Raji (cell line): ENCODE data around the gene OSBPL6.

Source experiments
- POLR2A ChIP-seq: IDR thresholded peaks from 2 replicates; pipeline ENCODE4 v1.6.1; 2011; ENCODE audit warnings: low read depth, low read length, control low read depth; ENCODE audit not compliant: insufficient read depth

OSBPL6 gene

DNA sequence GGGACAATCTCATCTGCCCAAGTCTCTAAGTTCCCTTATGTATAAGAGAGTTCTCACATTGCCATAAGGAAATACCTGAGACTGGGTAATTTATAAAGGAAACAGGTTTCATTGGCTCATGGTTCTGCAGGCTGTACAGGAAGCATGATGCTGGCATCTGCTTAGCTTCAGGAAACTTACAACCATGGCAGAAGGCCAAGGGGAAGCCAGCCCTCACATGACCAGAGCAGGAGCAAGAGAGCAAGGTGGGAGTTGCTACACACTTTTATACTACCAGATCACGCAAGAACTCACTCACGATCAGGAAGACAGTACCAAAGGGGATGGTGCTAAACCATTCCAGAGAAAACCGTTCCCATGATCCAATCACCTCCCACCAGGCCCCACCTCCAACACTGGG is 182.7 kb downstream of the OSBPL6 start:
- no peak for TF ChIP-seq POLR2A

DNA sequence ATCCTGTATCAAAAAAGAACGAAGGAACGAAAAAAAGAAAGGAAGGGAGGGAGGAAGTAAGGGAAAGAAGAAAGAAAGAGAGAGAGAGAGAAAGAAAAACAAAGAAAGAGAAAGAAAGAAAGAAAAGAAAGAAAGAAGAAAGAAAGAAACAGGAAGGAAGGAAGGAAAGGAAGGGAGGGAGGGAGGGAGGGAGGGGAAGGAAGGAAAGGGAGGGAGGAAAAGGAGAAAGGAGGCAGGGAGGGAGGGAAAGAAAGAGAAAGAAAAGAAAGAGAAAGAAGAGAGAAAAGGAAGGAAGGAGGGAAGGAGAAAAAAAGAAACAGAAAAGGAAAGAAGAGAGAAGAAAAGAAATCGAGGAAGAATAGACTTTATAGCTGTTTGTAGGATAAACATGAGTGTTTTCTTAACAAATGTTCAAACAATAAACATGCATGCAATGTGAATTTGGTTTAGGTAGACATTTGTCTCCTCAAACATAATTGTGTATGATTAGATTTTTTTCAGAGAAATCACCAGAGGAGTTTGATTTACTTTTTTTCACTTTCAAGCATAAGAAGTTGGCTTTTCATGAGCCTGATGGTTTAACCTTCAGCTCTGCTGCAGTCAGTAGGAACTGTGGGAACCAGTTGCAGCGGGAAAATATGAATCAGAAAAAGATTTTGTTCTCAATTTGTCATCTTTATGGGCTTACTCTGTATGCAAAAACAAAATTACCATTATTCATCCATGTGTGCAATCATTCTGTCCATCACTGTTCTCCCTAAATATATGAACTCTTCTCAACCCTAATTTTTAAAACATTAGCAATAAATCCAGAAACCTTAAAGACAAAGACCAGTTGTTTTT is 185.1 kb downstream of the OSBPL6 start:
- no peak for TF ChIP-seq POLR2A

DNA sequence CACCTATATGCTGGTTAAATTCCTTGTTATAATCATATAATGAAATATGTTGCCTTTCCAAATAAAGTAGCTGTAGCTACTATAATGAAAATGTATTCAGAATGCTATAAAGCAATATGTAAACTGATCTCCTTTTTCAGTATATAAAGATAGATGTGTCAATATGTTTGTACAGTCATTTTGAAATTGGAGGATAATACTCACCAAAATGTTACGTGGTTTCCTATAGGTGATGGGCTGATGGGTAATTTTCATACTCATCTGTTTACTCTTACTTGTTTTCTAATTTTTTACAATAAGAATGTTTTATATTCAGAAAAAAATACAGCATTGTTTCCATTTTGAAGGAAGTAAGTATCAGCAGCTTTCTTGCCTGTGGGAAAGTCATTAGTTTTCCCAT is 186.5 kb downstream of the OSBPL6 start:
- TF ChIP-seq POLR2A: no peak

DNA sequence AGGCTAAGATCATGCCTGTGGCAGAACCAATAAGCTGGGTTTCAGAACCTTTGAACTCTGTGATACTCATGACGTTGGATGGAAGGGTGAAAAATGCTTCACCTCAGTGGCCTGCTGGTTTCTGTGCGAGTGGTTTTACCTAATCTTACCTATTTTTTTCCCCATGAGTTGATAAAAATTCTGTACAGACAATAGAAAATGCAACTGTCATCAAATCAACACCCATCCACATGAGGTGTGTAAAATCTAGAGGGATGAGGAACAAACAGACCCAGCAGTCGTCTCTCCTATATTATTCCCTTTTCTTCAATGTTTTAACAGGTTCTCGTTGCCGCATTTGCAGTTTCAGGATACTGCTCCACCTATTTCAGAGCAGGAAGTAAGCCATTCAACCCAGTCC is 189.4 kb downstream of the OSBPL6 start:
- TF ChIP-seq POLR2A: no peak

- TF ChIP-seq POLR2A: no peak
Measured at GRCh38 chr2:178385595-178386148, 191.4 kb downstream of the OSBPL6 start.

GRCh38 chr2:178386986-178387597 is 192.8 kb downstream of the OSBPL6 start:
- no peak for TF ChIP-seq POLR2A

DNA sequence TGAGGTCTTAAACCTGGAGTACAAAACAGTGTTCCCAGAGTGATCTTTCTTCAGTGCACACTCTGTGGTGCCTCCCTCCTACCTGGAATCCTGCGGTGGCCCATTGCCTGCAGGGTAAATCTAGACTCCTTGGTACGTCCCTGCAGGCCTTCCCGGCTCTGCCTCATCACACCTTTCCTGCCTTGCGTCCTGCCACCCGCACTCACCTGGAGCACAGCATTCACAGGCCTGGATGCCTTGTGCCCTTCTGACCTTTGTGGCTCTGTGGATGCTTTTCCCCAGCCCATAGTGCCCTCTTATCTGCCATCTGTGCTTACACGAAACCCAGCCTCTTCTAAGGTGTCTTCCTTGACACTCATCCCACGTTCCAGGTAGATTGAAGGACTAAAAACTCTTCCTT is 194.0 kb downstream of the OSBPL6 start:
- no peak for TF ChIP-seq POLR2A

DNA sequence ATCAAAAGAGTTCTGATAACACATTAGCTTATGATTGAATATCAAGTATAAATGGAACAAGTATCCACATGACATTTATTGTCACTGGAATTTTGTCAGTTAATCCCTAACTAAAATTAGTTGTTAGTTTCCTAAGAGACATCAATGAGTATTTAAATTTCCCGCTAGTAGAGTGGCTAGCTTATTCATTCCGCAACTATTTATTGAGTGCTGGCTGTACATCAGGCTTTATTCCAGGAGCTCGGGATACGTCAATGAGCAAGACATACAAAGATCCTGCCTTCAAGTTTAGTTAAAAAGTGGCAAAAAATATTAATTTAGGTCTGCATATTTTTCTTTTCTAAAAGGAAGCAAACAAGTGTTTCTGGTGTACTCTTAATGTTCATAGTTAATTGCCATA is 197.4 kb downstream of the OSBPL6 start:
- TF ChIP-seq POLR2A: no peak

DNA sequence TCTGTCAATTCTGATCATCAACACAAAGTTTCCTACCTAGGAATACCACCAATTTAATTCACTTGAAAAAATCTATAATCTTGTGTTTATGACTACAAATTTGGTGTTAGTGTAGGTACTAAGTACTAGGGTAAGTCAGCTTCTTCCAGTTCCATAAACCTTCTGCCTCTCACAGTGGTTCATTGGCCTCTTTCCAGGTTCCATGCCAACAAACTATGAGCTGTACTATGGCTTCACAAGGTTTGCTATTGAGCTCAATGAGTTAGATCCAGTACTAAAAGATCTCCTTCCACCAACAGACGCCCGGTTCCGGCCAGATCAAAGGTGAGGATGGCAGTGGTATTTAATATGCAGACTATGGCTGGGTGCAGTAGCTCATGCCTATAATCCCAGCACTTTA is 197.9 kb downstream of the OSBPL6 start:
- TF ChIP-seq POLR2A: no peak

- TF ChIP-seq POLR2A: no peak
Measured at GRCh38 chr2:178394859-178395258, 200.5 kb downstream of the OSBPL6 start.

DNA sequence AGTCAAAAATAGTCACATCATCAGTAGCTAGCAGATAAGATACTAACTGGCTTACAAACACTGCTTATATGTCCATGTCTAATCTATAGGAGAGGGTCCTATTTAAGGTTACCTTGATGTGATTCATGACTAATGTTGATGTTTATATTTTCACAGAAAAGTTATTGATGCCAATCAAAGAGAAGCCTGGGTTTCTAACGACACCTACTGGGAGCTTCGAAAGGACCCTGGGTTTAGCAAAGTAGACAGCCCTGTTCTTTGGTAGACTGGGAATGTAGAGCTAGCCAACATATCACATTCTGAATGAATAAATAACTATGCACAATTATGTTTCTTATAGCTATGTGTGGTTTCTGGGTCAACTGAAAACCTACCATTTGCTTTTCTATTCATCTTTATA is 201.0 kb downstream of the OSBPL6 start:
- no peak for TF ChIP-seq POLR2A

DNA sequence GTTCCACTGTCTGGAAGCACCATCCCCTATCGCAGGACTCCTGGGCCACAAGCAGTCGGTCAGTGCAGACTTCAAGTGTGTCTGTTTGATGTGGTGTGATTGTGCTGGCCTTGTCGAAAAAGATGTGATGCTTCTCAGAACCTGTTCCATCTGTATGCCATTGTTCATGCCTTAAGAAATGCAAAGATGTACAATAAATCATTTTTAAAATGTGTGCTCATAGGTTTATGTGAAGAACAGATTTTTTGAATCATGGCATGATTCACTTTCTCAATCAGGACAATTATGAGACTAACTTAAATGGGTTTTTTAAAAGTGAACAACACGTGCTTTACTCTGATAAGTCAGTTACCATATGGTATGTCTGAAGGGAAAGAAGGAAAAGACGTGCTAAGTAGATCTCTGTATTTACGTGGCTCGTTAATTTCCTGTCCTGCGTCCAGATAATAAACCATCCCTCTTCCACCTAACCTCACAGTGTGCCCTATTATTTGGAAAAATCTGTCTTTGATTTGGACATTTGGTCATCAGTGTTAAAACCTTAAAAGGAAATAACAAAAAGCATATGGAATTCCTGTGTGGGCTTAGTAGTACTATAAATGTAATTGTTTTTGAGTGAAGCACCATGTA is 201.7 kb downstream of the OSBPL6 start:
- TF ChIP-seq POLR2A: no peak

- TF ChIP-seq POLR2A: no peak
Measured at GRCh38 chr2:178397002-178397605, 202.8 kb downstream of the OSBPL6 start.

- no peak for TF ChIP-seq POLR2A
Measured at GRCh38 chr2:178401994-178402437, 207.7 kb downstream of the OSBPL6 start.

DNA sequence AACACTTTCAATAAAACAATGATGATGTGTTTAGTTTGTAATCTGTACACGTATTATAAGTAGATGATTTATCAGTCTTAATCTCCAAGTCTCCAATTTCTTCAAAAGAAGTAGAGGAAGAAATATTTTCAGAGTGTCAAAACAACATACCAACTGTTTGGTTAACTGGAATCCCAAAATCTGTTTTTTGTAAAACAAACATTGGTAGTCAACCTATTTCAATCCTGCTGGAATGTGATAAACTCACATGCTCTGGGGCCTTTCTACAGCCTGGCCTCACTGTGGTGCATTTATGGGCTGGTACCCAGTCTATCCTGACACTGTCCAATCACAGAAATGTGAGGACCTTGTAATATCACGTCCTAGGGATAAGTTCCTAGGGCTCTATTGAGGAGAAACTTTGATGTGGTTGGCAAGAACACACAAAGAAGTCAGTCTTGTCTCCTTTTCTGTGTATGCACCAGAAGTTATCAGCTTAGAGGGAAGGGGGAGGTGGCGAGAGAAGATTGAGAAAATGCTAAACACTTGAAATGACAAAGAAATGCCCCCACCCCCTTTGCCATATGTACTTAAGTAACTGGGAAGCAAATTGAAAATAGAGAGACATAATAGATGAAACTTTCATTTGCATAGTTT is 209.5 kb downstream of the OSBPL6 start:
- no peak for TF ChIP-seq POLR2A
